Stimulated activated naive CD4-positive, alpha-beta T cell treated with Interleukin-2 at 50 U/mL for 16 hours (primary cell): ENCODE results near the gene NPR2.

Source experiments
- DNase-seq: peaks from one replicate; lab custom pipeline; 2025; lab: John Stamatoyannopoulos, UW

NPR2 gene

DNA sequence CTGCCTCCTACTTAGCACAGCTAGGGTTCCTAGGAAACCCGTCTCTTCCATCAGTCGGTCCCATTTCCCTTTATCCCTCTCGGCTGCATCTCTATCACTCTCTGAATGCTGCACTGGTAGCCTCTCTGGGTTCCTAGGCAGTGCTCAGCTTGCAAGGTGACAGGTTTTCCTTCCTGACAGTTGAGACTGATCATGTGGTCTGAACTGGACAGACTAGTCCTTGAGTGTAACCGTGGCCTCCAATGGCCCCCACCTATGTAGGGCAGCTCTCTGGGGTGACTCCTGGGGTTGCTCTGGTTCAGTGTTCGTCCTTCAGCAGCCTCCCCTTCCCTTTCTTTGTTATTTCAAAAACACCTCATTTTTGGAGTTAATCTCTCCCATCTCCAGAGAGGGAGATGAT lies 41.4 kb downstream of the NPR2 start:
- DNase-seq = no peak

DNA sequence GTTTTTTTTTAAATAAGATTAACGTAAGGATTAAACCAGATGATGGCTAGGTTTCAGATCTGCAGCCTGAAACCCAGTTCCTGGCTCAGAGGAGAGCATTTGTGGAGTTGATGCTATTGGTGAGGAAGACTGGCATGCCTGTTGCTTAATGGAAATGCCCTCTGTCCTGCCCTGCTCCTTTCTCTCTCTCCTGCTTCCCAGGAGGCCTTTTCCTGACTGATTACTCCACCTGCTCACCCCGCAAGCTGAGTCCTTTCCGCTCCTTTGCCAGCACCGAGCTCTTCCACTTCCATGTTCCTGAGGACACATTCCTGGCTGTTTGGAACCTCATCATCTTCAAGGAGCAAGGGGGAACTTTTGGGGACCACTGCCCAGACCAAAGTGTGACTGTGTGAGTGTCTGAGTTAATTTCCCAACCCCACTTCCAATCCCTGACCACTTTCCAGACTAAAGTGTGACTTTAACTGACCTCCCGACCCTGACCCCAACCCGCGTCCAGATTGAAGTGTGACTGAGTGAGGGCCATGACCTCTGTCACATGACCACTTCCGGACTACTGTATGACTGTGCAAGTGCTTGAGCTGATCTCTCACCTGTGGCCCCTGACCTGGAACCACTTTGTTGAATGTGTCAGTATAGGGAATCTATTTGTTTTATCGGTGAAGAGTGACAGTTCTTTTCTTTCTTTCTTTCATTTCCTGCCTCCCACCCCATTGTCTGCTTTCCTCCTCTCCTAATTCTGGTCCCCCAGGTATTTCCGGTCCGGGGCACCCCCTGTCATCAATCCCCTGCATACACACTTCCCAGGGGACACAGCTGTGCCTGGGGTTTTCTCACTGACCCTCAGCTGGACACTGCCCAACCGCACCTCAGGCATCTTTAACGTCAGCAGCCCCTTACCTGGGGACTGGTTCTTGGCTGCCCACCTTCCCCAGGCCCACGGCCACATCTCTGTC lies 43.1 kb downstream of the NPR2 start:
- no peak for DNase-seq

- no peak for DNase-seq
These were observed 43.8 kb downstream of the NPR2 start for GRCh38 chr9:35835216-35835632.

GRCh38 chr9:35835766-35836165 lies 44.4 kb downstream of the NPR2 start:
- no peak for DNase-seq

GRCh38 chr9:35836595-35836994 lies 45.2 kb downstream of the NPR2 start:
- DNase-seq = no peak

GRCh38 chr9:35839926-35840325 lies 48.5 kb downstream of the NPR2 start:
- DNase-seq = no peak

GRCh38 chr9:35840881-35841644 lies 49.7 kb downstream of the NPR2 start:
- DNase-seq = no peak

GRCh38 chr9:35841645-35841900 lies 50.2 kb downstream of the NPR2 start:
- no peak for DNase-seq

DNA sequence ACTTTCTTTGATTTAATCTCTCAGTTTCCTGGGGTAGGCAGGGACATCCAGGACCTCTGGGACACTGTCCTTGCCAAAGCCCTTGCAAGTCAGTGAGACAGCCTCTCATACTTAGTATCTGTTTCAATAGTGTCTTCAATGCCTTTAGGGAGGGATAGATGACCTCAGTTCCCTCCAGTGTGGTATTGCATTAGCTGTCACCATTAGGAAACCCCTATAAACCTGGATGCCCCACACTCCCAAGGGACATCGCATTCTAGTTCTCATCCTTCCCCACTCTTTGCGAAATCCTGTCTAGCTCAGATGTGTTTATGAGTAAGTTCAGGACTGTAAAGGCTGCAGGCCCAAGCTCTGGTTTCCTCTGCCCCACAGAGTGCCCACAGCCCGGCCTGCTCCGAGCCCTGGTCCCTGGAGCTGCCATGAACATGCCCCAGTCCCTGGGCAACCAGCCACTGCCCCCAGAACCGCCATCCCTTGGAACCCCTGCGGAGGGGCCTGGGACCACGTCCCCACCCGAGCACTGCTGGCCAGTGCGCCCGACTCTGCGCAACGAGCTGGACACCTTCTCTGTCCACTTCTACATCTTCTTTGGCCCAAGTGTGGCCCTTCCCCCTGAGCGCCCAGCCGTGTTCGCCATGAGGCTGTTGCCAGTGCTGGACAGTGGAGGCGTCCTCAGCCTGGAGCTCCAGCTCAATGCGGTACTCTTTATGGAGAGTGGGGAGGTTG lies 50.8 kb downstream of the NPR2 start:
- no peak for DNase-seq

DNA sequence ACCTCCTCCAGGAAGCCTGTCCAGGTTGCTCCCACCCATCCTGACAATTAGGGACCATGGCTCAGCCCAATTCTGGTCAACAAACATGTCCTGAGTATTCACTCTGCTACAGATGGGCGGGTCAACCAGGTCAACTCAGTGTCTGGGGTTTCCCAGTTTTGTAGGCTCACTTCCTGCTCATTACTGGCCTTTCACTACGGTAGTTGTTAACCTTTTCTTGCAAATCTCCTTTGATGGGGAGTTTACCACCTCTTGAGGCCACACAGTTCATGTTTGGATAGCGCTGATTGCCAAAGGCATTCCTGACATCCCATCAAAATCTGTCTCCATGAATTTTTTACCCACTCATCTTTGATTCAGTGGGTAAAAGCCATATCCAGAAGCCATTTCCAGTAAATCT lies 51.4 kb downstream of the NPR2 start:
- no peak for DNase-seq

GRCh38 chr9:35844628-35845270 lies 53.4 kb downstream of the NPR2 start:
- no peak for DNase-seq

GRCh38 chr9:35845824-35846771 lies 54.7 kb downstream of the NPR2 start:
- DNase-seq = no peak

DNA sequence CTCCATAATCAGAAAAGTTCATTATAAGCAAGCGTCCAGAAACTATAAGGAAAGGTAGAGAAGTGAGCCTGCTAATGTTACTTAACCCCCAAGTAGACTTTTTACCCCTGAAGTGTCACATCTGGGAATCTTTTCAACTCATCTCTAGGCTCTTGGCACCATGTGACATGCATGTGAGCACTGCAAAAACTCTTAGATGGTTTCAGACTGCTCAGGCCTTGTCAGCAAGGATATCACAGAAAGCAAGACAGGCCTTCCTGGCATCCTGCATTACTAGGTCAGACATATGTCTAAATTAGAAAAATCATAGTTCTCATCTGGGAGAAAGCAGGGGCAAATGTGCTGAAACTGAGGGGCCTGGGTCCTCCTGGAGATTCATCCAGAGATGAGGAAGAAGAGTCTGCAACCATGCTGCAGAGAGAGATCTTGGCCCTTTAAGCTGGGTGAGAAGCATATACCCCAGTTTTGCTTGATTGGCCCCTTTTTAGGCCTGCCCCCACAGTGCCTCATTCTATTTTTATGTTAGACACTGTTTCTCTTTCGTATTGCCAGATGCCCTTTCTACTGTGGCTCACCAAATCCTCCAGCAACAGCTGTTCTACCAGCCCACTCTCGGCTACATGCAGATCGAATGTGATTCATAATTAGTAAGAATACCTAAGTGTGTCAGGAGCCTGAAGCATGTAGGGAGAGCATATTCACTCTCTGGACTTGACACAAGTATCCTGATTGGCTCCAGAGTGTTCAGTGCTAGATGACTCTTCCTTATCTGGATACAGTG lies 56.6 kb downstream of the NPR2 start:
- no peak for DNase-seq

- DNase-seq = no peak
These were observed 61.0 kb downstream of the NPR2 start for GRCh38 chr9:35852267-35852815.

GRCh38 chr9:35852876-35853865 lies 61.8 kb downstream of the NPR2 start:
- DNase-seq = no peak

DNA sequence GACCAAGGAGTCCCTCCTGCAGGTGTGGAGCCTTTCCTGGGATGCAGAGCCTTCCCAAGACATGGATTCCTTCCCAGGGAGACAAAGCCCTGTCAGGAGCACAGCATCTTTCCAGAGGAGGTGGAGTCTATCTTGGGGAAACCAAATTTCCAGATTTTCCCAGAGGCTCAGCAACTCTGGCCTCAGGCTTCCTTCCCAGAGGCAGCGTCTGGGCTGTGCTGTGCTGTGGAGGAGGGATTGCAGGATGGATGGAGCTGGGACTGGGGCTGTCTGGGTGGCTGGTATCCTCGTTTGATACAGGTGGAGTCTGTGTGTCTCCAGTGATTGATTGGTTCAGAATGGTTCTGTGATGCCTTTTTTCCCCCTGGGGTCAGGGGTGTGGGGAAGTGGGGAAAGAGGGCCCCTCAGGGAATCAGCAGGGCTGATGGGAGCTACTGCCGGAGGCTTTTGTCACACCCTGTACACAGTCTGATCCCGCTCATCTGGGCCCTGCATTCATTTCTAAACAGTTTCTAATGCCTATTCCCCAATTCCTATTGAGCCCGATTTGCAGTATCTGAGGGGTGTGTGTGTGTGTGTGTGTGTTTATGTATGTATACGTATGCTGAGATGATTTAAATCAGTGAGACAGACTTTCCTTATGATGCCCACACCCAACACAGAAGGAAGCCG lies 62.8 kb downstream of the NPR2 start:
- DNase-seq = no peak

GRCh38 chr9:35856206-35856605 lies 64.8 kb downstream of the NPR2 start:
- no peak for DNase-seq

DNA sequence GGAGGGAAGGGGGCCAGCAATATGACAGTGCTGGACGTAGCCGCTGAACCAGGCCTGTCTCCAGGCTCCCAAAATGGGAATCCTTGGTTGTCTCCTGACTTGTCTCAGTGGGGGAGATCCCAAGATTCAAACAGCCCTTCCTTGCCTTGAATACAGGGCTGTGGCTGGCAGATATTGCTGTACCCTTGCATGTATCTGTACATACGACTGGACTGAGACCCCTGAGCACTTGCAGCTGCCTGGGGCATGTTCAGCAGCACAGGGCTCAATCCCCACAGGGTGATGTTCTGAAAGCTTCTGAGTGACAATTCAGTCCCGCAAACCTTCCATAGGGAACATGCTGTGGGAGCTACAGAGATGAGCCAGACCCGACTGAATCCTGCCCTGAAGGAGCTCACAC lies 65.5 kb downstream of the NPR2 start:
- no peak for DNase-seq
